HCT116 (cell line): Measurements from ENCODE around the gene CEACAM6. TPM values are rescaled to one million over a fixed set of nuclear protein-coding genes. Genes with fewer than 3 reads are reported as not detected.

Experiments used
- ATAC-seq: fragments of 200-7000 bp; cut with Tn5 transposase; 2 replicates; pipeline ENCODE4 v1.9.1; 2020; ENCODE audit warnings: mild to moderate bottlenecking, moderate library complexity
- BruUV-seq: library from RNA; stranded (reverse); fragments of 400-500 nt; replicated peaks from 2 replicates; lab custom pipeline; 2021; lab: Mats Ljungman, UMichigan
- CTCF ChIA-PET: fragments of 300-600 bp; sonication (Branson Sonifier 250); formaldehyde crosslinking; loops from one replicate; lab custom pipeline; 2021; ENCODE audit warnings: antibody characterized with exemption; lab: Charles Lee
- POLR2A ChIA-PET: fragments of 300-600, 350-600 bp; sonication (Branson Sonifier 250); formaldehyde crosslinking; loops from one replicate; lab custom pipeline; 2021; ENCODE audit warnings: antibody characterized with exemption; lab: Charles Lee
- RAD21 ChIA-PET, 2 experiments: fragments of 300-600 bp; sonication (Branson Sonifier 250); formaldehyde crosslinking; loops; one replicate each; lab custom pipeline; 2023; ENCODE audit warnings: low total read pairs in 2 of 2; ENCODE audit not compliant: uncharacterized antibody in 2 of 2, unreplicated experiment in 2 of 2, low non-redundant PET in 1 of 2; lab: Charles Lee
- DNase-seq: peaks from one replicate; pipeline ENCODE4 v3.0.0-alpha.2; 2010; ENCODE audit warnings: low read depth, low spot score
- H2AFZ ChIP-seq: fragments of 200-600 bp; shearing (Covaris generic), sonication (generic); 2 replicates; pipeline ENCODE4 v1.6.1; 2017; ENCODE audit warnings: low read depth, mixed run types, mixed read lengths, antibody characterized with exemption, low read length; ENCODE audit not compliant: poor library complexity, severe bottlenecking
- H3K27ac ChIP-seq: 2 replicates; pipeline ENCODE4 v1.5.1; 2012; ENCODE audit warnings: low read depth, low read length
- H3K27me3 ChIP-seq: fragments of 200-600 bp; sonication (generic); 2 replicates; pipeline ENCODE4 v1.6.1; 2016; ENCODE audit warnings: mixed run types, low read length, mixed read lengths; ENCODE audit not compliant: insufficient read depth
- H3K36me3 ChIP-seq, 2 experiments: fragments of 200-500 bp in 1 of 2; fragments of 200-600 bp in 1 of 2; sonication (Bioruptor generic) in 1 of 2; sonication (generic) in 1 of 2; 2 replicates each; pipeline versions ENCODE4 v1.5.1 to v1.6.1; 2014 to 2016; ENCODE audit warnings: low read length in 2 of 2, inconsistent platforms in 1 of 2, mixed read lengths in 1 of 2, mixed run types in 1 of 2; ENCODE audit not compliant: insufficient read depth in 2 of 2, control insufficient read depth in 1 of 2
- H3K4me1 ChIP-seq, 2 experiments: fragments of 200-600 bp in 1 of 2; sonication (generic) in 1 of 2; 2 replicates each; pipeline versions ENCODE4 v1.5.1 to v1.6.1; 2012 to 2017; ENCODE audit warnings: low read length in 2 of 2, inconsistent platforms in 1 of 2, mild to moderate bottlenecking in 1 of 2, mixed read lengths in 1 of 2, mixed run types in 1 of 2, moderate library complexity in 1 of 2; ENCODE audit not compliant: insufficient read depth in 2 of 2, control insufficient read depth in 1 of 2
- H3K4me2 ChIP-seq: fragments of 200-600 bp; sonication (generic); 2 replicates; pipeline ENCODE4 v1.6.1; 2017; ENCODE audit warnings: mixed run types, low read length, mixed read lengths
- H3K4me3 ChIP-seq, 2 experiments: fragments of 200-600 bp in 1 of 2; sonication (generic) in 1 of 2; replicated peaks in 1 of 2; 2 replicates each; pipeline ENCODE4 v1.5.1; 2011 to 2016; ENCODE audit warnings: low read length in 2 of 2, control low read depth in 1 of 2, low read depth in 1 of 2, mild to moderate bottlenecking in 1 of 2, mixed read lengths in 1 of 2, mixed run types in 1 of 2
- H3K79me2 ChIP-seq: fragments of 200-600 bp; sonication (generic); 2 replicates; pipeline ENCODE4 v1.6.1; 2017; ENCODE audit warnings: mild to moderate bottlenecking, mixed run types, low read length, moderate library complexity, mixed read lengths; ENCODE audit not compliant: insufficient read depth
- H3K9ac ChIP-seq: fragments of 200-600 bp; sonication (generic); 2 replicates; pipeline ENCODE4 v1.6.1; 2016; ENCODE audit warnings: low read length, mixed read lengths
- H3K9me2 ChIP-seq: fragments of 200-600 bp; sonication (generic), shearing (Covaris generic); 2 replicates; pipeline ENCODE4 v1.6.1; 2017; ENCODE audit warnings: mixed run types, mild to moderate bottlenecking, moderate library complexity; ENCODE audit not compliant: insufficient read depth
- H3K9me3 ChIP-seq, 2 experiments: fragments of 200-500 bp in 1 of 2; fragments of 200-600 bp in 1 of 2; sonication (Bioruptor generic) in 1 of 2; sonication (generic) in 1 of 2; 2 replicates each; pipeline ENCODE4 v1.6.1; 2014 to 2017; ENCODE audit warnings: low read length in 2 of 2, mixed read lengths in 2 of 2, inconsistent platforms in 1 of 2, low read depth in 1 of 2, mild to moderate bottlenecking in 1 of 2, mixed run types in 1 of 2, moderate library complexity in 1 of 2; ENCODE audit not compliant: control insufficient read depth in 1 of 2, insufficient read depth in 1 of 2
- H4K20me1 ChIP-seq: fragments of 200-600 bp; sonication (generic), shearing (Covaris generic); 2 replicates; pipeline ENCODE4 v1.6.1; 2017; ENCODE audit warnings: mixed run types, mild to moderate bottlenecking, moderate library complexity; ENCODE audit not compliant: insufficient read depth
- ATF3 ChIP-seq: IDR thresholded peaks from 2 replicates; pipeline ENCODE4 v1.6.1; 2012
- CBX3 ChIP-seq: IDR thresholded peaks from 2 replicates; pipeline ENCODE4 v1.6.1; 2012; ENCODE audit warnings: low read depth
- CTCF ChIP-seq, 3 experiments: fragments of 200-600 bp in 1 of 3; sonication (generic) in 1 of 3; IDR thresholded peaks in 2 of 3; conservative IDR thresholded peaks in 1 of 3; 2 replicates each; pipeline ENCODE4 v1.5.1; 2012 to 2017; ENCODE audit warnings: low read depth in 2 of 3, low read length in 2 of 3, antibody characterized with exemption in 1 of 3, borderline replicate concordance in 1 of 3, control low read depth in 1 of 3, mild to moderate bottlenecking in 1 of 3, mixed read lengths in 1 of 3, mixed run types in 1 of 3, moderate library complexity in 1 of 3; ENCODE audit not compliant: insufficient read depth in 1 of 3
- EZH2 ChIP-seq: fragments of 200-600 bp; sonication (generic); IDR thresholded peaks from 2 replicates; pipeline ENCODE4 v1.6.1; 2017; ENCODE audit warnings: antibody characterized with exemption, mixed run types
- EZH2phosphoT487 ChIP-seq: fragments of 200-600 bp; IDR thresholded peaks from 2 replicates; pipeline ENCODE4 v1.6.1; 2018; ENCODE audit warnings: antibody characterized with exemption, borderline replicate concordance
- JUND ChIP-seq: IDR thresholded peaks from 2 replicates; pipeline ENCODE4 v1.6.1; 2012
- MAX ChIP-seq: IDR thresholded peaks from 2 replicates; pipeline ENCODE4 v1.6.1; 2012
- POLR2A ChIP-seq: IDR thresholded peaks from 2 replicates; pipeline ENCODE4 v1.7.0; 2011; ENCODE audit warnings: borderline replicate concordance; ENCODE audit not compliant: insufficient read depth, insufficient read length; ENCODE audit errors: extremely low read depth
- RAD21 ChIP-seq: IDR thresholded peaks from 2 replicates; pipeline ENCODE4 v1.6.1; 2012; ENCODE audit warnings: low read depth, mild to moderate bottlenecking
- REST ChIP-seq: IDR thresholded peaks from 2 replicates; pipeline ENCODE4 v1.6.1; 2012; ENCODE audit warnings: low read depth
- SRF ChIP-seq: IDR thresholded peaks from 2 replicates; pipeline ENCODE4 v1.6.1; 2012; ENCODE audit warnings: low read depth
- ZFX ChIP-seq: fragments of 450-650 bp; IDR thresholded peaks from 2 replicates; pipeline ENCODE4 v1.6.1; 2017
- ZNF274 ChIP-seq: fragments of 200-500 bp; sonication (Bioruptor generic); IDR thresholded peaks from 2 replicates; pipeline ENCODE4 v1.6.1; 2014; ENCODE audit warnings: mild to moderate bottlenecking, low read depth, low read length, inconsistent platforms
- intact Hi-C: fragments of 100-400 bp; cut with micrococcal nuclease; formaldehyde crosslinking; loops from 2 replicates; pipeline ENCODE4 v1.10.0; 2022
- total RNA-seq: library from RNA; stranded (reverse); gene quantifications from one replicate; pipeline ENCODE4 v1.2.1, GENCODE V29; 2021; ENCODE audit not compliant: unreplicated experiment

The CEACAM6 gene
- total RNA-seq, 1 experiment from 2014 or later: 0.59 TPM

- intact Hi-C loops: no loop called here
Measured at GRCh38 chr19:41807176-41807575, 51.8 kb downstream of the CEACAM6 start.

GRCh38 chr19:41808663-41809566 lies 53.6 kb downstream of the CEACAM6 start:
- Histone ChIP-seq H3K4me2 (no peak overlapping the region), H3K9me2 (no peaks in the 10 kb centered on the region), H3K9ac (no peak overlapping the region), H3K4me3 (no peak overlapping the region), H3K79me2 (no peaks in the 10 kb centered on the region), H3K27me3 (peaks cover 5% of the 10 kb centered on the region), H3K4me1 (no peaks in the 10 kb centered on the region), H4K20me1 (no peaks in the 10 kb centered on the region), H2AFZ (no peak overlapping the region), H3K9me3 (no peaks in the 10 kb centered on the region), H3K36me3 (no peaks in the 10 kb centered on the region), H3K27ac (no peak overlapping the region)
- intact Hi-C loops: no loop called here
- CTCF ChIA-PET: no interaction called here
- RAD21 ChIA-PET: no interaction called here
- ATAC-seq (no peak), DNase-seq (no peak)
- POLR2A ChIA-PET: no interaction called here
- BruUV-seq: no TSS peak
- TF ChIP-seq REST (no peak), EZH2phosphoT487 (no peak), JUND (no peak), CTCF (IDR thresholded peaks at IDR 0.05 in 2 of 3, conservative IDR thresholded peaks at IDR 0.05 in 1 of 3; ENCODE audit: borderline replicate concordance in 1 of 3, insufficient read depth in 1 of 3, low read depth in 2 of 3, low read length in 2 of 3) (no peak), POLR2A (no peak), CBX3 (no peak), ZNF274 (no peak), RAD21 (no peak), MAX (no peak), EZH2 (no peak)

More at GRCh38 chr19:41807176-41807575, 51.8 kb downstream of the CEACAM6 start:
- Histone ChIP-seq H3K79me2 (no peaks in the 10 kb centered on the region), H3K9me3 (no peaks in the 10 kb centered on the region), H3K4me2 (no peak overlapping the region), H3K4me1 (no peaks in the 10 kb centered on the region), H2AFZ (no peak overlapping the region), H3K27me3 (peaks cover 5% of the 10 kb centered on the region), H3K4me3 (no peak overlapping the region), H3K9me2 (no peaks in the 10 kb centered on the region), H3K36me3 (no peaks in the 10 kb centered on the region), H3K9ac (no peak overlapping the region), H4K20me1 (no peaks in the 10 kb centered on the region), H3K27ac (no peak overlapping the region)
- DNase-seq: no peak
- RAD21 ChIA-PET: no interaction called here
- ATAC-seq: no peak
- POLR2A ChIA-PET: no interaction called here
- no peak for TF ChIP-seq ATF3
- TF ChIP-seq JUND: no peak
- TF ChIP-seq CBX3: no peak
- TF ChIP-seq ZFX: no peak
- TF ChIP-seq SRF: no peak
- CTCF ChIA-PET: interaction anchor here (1.1 kb wide), 1 partner anchor 14 kb away, joined by 3 read pairs; no protein-coding TSS in a partner anchor
- BruUV-seq: no TSS peak
